DMS 273 treated with DMSO at 0.1 percent for 48 hours (cell line): ENCODE results near the gene THSD1.
A peak's percentile ranks its signal among the peaks of the same experiment; 100 is the strongest.

Experiments used
- DNase-seq: peaks from one replicate; lab custom pipeline; 2025; lab: John Stamatoyannopoulos, UW

The THSD1 gene, protein sequence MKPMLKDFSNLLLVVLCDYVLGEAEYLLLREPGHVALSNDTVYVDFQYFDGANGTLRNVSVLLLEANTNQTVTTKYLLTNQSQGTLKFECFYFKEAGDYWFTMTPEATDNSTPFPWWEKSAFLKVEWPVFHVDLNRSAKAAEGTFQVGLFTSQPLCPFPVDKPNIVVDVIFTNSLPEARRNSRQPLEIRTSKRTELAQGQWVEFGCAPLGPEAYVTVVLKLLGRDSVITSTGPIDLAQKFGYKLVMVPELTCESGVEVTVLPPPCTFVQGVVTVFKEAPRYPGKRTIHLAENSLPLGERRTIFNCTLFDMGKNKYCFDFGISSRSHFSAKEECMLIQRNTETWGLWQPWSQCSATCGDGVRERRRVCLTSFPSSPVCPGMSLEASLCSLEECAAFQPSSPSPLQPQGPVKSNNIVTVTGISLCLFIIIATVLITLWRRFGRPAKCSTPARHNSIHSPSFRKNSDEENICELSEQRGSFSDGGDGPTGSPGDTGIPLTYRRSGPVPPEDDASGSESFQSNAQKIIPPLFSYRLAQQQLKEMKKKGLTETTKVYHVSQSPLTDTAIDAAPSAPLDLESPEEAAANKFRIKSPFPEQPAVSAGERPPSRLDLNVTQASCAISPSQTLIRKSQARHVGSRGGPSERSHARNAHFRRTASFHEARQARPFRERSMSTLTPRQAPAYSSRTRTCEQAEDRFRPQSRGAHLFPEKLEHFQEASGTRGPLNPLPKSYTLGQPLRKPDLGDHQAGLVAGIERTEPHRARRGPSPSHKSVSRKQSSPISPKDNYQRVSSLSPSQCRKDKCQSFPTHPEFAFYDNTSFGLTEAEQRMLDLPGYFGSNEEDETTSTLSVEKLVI

DNA sequence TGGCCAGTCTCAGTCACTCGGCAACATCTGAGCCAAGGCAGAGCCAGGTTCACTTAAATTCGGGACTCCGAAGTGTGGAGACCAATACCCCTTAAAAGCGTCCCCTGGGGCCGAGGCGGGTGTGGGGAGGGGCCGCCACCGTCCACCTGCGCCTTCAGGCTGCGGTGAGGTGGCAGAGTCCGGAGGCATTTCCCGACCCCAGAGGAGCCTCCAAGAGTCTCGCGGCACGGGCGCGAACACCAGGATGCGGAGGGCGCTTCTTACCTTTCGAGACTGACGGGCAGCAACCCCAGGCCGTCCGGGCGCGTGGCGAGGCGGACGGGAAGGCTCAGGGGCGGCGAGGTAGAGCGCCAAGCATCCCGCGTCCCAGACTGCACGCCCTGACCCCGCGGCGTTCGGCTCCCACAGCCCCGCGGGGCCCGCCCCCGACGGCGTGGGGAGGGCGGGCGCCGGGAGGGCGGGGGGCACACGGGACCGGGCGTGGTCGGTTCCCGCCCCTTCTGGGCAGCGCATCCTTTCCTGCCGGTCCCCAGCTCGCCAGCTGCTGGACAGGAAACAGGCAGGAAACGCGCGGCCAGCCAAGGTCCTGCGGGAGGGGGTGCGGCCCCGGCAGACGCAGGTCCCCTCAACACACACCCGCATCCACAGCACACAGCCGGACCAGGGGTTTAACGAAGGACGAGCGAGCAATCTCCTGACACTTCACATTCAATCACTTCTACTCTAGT is at the start of gene THSD1:
TSS of gene THSD1 (minus strand) at position 406 of the 728 bp plus-strand sequence. CDS start 3,572 bp downstream, outside the sequence.
- DNase-seq, result no peak

DNA sequence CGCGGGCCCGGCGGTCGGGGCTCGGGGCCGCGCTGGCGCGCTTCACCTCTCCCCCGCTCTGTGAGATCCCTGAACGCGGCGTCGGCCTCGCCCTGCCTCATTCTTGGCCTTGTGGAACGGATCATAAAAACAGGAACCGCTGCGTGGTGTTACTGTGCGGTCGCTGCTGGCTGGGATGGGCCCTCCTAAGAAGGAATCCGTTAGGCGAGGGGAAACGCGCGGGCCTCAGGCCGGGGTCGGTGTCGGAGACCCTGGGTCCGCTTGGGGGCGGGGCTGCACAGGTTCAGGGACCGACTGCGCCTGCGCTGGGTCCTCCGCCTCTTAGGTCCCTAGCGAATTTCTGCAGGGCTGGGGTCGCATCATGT is 49.7 kb upstream of the THSD1 start:
- peak; percentile 9 for DNase-seq

DNA sequence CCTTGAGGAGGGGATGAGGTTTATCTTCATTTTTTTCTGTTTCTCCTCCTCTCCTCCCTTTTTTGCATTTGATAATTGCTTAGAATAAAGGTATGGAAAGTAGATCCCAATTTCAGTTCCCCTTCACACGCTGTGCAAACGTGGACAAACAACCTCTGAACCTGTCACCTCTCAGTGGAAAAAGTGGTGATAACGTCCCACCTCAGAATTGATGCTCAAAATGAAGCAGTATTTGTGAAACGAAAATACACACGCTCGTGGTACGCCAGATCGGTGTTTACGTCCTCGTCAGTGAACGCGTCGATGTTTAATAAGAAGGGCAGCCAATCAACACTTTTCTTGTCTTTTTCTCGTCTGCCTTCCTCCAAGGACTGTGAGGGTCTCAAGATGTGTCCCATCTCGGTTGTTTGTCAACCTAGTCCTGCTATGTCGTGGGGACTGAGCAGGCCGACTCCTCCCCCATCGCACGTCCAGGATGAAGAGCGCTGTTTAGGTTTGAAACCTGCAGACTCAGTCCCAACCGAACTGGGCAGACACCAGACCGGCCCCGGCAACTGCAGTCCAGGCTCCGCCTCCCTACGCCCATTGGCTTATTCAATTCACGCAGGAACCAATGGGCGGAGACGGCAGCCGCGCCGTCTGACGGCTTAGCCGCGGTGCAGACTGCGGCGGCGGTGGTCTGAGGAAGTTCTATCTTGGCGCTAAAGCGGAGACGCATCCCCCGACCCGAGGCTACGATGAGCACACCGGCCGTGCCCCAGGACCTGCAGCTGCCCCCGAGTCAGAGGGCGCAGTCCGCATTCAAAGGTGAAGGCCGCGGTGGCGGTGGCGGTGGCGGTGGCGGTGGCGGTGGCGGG is 49.1 kb upstream of the THSD1 start, which contains the start of gene CKAP2:
TSS of gene CKAP2 (plus strand) at position 659 of the 857 bp plus-strand sequence. CDS start at position 738, 79 bp downstream.
- DNase-seq, result peak; percentile 84

DNA sequence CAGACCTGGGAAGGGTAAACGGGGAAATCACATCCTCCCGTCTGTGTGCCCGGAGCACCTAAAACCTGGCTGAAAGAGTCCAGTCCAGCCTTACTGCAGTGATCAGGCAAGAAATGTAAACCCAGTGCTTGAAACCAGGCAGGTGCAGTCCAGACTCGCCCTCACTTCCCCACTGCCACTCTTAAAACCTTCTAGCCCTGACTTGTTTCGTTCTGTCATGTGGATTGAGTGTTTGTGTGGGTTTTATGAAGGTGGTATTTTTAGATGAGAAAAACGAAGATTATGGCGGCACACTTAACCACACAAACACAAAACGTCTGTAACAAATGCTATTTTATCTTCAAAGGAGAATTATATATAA is 48.5 kb upstream of the THSD1 start:
- no peak for DNase-seq

GRCh38 chr13:52452470-52452869 is 46.5 kb upstream of the THSD1 start:
- DNase-seq, result no peak

DNA sequence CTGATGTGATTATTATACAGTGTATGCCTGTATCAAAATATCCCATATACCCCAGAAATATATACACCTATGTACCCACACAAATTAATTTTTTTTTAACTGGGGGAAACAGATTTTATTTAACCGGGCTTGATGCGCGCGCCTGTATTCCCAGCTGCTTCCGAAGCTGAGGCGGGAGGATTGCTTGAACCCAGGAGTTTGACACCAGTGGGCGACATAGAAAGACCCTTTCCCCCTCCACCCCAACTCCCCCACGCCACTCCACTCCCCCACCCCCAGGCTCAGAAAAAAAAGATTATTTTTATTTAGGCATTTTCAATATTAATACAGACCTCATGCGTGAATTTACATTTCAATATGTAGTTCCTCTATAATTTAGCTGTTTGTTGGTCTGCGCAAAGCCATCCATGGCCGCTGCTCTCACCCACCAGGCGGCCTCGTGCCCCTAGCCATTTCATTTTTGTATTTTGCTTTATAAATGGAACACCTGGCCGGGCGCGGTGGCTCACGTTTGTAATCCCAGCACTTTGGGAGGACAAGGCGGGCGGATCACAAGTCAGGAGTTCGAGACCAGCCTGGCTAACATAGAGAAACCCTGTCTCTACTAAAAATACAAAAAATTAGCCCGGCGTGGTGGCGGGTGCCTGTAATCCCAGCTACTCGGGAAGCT is 45.3 kb upstream of the THSD1 start:
- no peak for DNase-seq

DNA sequence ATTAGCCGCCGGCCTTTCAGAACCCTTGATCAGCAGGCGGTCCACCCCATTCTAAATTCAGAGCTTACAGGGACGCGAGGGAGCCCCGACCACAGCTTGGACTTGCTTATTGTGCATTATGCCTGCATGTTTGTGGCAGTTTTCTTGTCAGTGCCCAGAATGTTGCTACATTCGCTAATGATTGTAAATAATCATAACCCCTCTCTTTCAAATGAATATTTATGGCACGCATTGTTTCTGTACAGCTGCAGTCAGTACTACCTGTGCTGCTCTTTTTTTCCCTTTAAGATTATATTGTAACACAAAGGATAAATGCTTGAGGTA is 44.8 kb upstream of the THSD1 start:
- no peak for DNase-seq

DNA sequence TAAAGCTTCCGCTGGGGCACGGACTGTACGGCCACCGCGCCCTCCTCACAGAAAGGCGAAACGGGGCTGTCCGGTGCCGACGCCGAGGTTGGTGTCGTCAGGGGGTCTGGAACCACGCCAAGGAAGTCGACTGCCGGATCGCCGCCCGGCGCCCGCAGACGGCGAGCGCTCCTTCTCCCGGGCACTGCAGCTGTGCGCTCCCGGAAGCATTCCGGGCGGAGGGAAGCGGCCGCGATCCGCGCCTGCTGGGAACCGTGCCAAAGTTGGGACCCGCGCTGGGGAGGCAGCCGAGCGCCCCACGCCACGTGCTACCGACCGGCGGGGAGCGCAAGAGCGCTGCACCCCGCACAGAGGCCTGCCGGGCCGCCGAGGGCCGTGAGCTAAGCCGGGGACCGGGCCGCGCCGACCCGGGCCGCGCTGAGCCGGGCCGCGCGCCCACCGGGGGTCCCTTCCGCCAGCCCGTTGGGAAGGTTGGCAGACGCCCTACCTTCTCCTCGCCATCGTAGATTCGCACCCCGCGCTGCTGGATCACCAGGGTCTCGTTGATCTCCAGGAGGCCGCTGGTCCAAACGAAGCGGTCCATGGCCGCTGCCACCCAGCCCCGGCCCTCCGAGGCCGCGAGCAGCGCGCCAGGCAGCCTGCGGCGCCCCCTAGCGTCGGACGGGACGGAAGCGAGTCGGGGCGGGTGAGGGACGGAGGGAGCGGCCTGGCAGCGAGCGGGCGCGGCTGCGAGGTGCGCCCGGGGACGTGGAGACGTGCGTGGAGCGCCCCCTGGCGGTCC is 44.2 kb upstream of the THSD1 start, which contains the start of gene VPS36:
TSS of gene VPS36 (minus strand) at position 623 of the 781 bp plus-strand sequence. CDS start at position 583, 40 bp downstream.
- peak; percentile 70 for DNase-seq

DNA sequence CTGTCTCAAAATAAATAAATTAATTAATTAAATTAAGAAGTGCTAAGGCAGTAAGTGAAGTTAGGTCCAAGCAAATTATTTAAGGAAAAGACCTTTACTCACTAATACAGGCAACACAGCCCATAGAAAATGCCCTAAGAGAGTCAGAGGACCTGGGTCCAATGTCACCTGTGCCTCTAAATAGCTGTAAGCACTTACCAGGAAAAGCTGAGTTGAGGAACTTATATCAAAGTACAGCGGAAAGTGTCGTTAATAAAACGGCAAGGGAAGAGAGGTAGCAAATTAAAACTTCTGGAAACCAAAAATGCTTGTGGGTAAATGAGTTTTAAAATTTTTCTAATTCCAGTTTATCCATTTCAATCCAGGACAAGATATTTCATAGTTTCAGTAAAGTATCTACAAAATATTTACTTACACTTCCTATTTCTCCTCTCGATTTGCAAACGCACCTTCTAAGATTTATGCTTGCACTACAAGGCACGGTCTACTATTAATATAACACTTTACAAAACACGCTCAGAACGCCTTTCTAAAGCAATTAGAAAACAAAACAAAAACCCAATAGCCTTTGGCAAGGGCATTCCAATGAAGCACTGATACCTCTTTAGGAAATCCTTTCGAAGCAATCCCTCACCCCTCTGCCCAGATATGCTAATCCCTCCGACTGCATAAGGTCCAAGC is 43.5 kb upstream of the THSD1 start:
- DNase-seq, result no peak

DNA sequence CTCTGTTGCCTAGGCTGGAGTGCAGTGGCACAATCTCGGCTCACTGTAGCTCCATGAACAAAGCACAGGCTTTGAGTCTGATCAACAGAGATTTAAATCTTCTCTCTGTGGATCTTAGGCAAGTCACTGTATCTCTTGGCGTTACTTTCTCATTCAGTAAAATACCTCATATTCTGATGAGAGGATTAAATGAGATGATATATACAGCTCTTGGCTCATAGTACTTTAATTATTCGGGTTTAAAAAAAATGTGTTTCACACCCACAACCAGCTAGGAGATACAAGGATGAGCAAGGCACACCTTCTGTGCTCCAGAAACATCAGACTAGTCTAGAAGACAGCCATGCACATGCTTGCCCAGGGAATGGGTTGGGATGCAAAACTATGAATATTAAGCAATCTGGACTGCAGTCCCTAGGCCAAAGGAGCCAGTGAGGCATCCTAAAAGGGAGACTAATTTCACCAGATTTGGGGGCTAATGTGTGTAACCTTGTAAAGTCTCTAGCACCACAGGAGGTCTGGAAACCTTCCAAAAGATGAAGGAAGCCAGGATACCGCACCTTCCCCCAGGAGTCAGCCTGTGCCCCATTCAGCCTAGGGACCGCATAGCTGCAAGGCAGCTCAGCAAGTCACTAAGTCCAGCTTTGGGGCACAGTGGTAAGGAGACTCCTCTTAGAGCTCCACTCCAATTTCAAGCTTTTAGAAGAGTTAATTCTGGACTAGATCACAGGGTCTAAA is 42.0 kb upstream of the THSD1 start:
- no peak for DNase-seq

DNA sequence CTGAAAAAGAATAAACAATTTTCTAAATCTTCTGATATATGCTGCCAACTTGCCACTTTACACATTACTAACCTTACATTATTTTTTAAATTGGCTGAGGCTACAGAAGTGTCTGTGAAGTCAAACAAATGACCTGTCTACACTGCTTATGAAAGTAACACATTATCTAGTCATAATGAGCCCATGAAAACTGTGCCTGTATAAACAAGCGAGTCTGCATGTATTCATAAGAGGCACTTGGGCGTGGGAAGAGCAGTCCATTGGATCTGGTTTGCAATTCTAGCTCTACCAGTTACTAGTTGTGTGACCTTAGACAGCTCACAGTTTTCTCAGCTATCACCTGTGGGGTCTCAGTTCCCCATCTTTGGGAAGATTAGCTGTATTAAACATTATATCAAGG is 41.4 kb upstream of the THSD1 start:
- DNase-seq, result no peak

- DNase-seq, result no peak
Observed at GRCh38 chr13:52446265-52446664, 40.3 kb upstream of the THSD1 start.

GRCh38 chr13:52432456-52432855 is 26.5 kb upstream of the THSD1 start:
- DNase-seq, result no peak

DNA sequence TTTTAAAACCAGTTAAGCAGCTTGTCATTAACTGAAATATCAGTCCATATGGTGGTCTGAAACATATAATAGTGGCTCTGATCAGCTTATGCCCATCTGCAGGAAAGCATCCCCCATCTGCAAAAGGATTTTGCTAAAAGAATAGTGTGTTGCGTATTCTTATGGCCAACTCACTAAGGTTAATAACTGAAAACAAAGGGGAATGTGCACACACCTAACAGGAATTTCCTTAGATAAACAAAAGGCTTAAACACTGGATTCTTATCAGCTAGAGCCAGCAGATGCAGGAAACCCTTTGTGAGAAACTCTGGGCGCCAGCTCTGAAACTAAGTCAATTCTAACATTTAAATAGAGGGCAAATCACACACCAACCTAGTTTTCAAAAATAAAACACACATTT is 22.3 kb upstream of the THSD1 start:
- DNase-seq, result peak; percentile 13

- DNase-seq, result no peak
Observed at GRCh38 chr13:52421216-52421615, 15.2 kb upstream of the THSD1 start.

DNA sequence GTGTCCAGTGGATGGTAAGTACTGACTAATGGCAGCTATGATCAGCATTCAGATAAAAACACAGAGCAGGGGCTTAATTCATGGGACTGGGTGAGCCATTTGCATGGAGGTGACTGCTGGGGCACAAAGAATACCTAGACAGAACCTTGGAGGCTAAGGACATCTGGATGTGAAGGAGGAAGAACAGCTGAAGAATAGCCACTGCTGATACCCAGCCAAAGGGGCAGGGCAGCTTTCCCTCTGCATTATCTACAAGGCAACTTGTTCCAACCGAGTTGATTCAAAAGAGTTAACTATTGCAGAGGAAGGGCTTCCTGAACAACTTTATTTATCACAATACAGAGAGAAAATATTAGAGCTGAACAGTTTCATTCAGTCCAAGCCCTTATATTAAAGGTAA is 13.1 kb upstream of the THSD1 start:
- DNase-seq, result no peak

- DNase-seq, result no peak
Observed at GRCh38 chr13:52414963-52415362, 9.0 kb upstream of the THSD1 start.

DNA sequence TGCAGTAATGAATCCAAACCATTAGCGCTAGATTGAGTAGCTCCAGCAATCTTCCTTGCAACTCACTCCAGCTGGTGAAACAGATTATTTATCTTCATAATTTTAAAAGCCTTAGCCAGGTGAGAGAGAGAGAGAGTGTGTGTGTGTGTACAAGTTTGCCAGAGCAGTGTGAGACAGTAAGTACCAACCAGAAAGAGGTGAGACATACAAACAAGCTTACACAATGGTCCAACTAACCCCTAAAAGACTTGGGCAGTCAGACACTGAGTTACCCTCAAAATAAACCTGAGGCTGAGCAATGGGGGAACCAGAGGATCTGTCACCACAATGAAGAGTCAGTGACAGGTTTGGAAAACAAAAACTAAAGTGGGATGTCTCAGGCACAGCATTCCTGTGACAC is 8.1 kb upstream of the THSD1 start:
- no peak for DNase-seq

GRCh38 chr13:52412128-52412527 is 6.2 kb upstream of the THSD1 start:
- DNase-seq, result no peak
